A549 (cell line): ENCODE results near the gene LMF1.

Experiments used
- CBX2 ChIP-seq: fragments of 200-600 bp; sonication (generic); IDR thresholded peaks from 2 replicates; pipeline ENCODE4 v1.6.1; 2016; ENCODE audit warnings: low read depth, mild to moderate bottlenecking, borderline replicate concordance
- CEBPB ChIP-seq, 2 experiments: fragments of >200 bp in 1 of 2; sonication (Bioruptor Twin) in 1 of 2; formaldehyde crosslinking in 1 of 2; IDR thresholded peaks; 2 replicates each; pipeline ENCODE4 v1.6.1; 2012 to 2016
- CTCF ChIP-seq: fragments of >200 bp; sonication (Bioruptor Twin); formaldehyde crosslinking; IDR thresholded peaks from 3 replicates; pipeline ENCODE4 v1.5.1; 2016
- HDAC2 ChIP-seq: fragments of 200-600 bp; sonication (generic); IDR thresholded peaks from 2 replicates; pipeline ENCODE4 v1.6.1; 2016
- MAX ChIP-seq: IDR thresholded peaks from 2 replicates; pipeline ENCODE4 v1.6.1; 2012
- MAZ ChIP-seq: fragments of 150-350 bp; IDR thresholded peaks from 2 replicates; pipeline ENCODE4 v1.6.1; 2014; ENCODE audit warnings: antibody characterized with exemption, low read depth, low read length, borderline replicate concordance
- MYC ChIP-seq: IDR thresholded peaks from 2 replicates; pipeline ENCODE4 v1.6.1; 2012; ENCODE audit warnings: mild to moderate bottlenecking, inconsistent platforms, low read length, improper control_type of control experiment, borderline replicate concordance
- POLR2A ChIP-seq: IDR thresholded peaks from 2 replicates; pipeline ENCODE4 v1.6.1; 2012; ENCODE audit warnings: mild to moderate bottlenecking, low read length
- POLR2AphosphoS2 ChIP-seq: conservative IDR thresholded peaks from 2 replicates; pipeline ENCODE4 v1.6.1; 2012; ENCODE audit warnings: low read length, improper control_type of control experiment, inconsistent platforms
- TFCP2L1 ChIP-seq: fragments of 250-450 bp; sonication (Bioruptor Pico); IDR thresholded peaks from 2 replicates; pipeline ENCODE4 v1.5.0; 2021; ENCODE audit warnings: mild to moderate bottlenecking
- USF2 ChIP-seq: fragments of 450-650 bp; IDR thresholded peaks from 2 replicates; pipeline ENCODE4 v1.6.1; 2014; ENCODE audit warnings: antibody characterized with exemption
- ZC3H11A ChIP-seq: fragments of 450-650 bp; IDR thresholded peaks from 2 replicates; pipeline ENCODE4 v1.6.1; 2014; ENCODE audit warnings: antibody characterized with exemption, mild to moderate bottlenecking
- ZFP36 ChIP-seq: fragments of 450-650 bp; IDR thresholded peaks from 2 replicates; pipeline ENCODE4 v1.6.1; 2014; ENCODE audit warnings: borderline replicate concordance; ENCODE audit not compliant: partially characterized antibody

- TF ChIP-seq POLR2AphosphoS2 (no peak), MYC (no peak), CTCF (no peak), MAZ (no peak), CBX2 (no peak), ZC3H11A (no peak), ZFP36 (no peak), CEBPB (IDR thresholded peaks at IDR 0.05) (no peak), TFCP2L1 (CRISPR knock-in tag) (no peak), MAX (no peak), USF2 (no peak), POLR2A (no peak), HDAC2 (no peak)
Observed at GRCh38 chr16:987906-988305, 17.1 kb upstream of the LMF1 start.
